ENCODE data around the gene DCD. TPM values are rescaled to one million over a fixed set of nuclear protein-coding genes. Genes with fewer than 3 reads are reported as not detected.

The DCD gene
- total RNA-seq, 1 experiment from 2014 or later: not detected

DNA sequence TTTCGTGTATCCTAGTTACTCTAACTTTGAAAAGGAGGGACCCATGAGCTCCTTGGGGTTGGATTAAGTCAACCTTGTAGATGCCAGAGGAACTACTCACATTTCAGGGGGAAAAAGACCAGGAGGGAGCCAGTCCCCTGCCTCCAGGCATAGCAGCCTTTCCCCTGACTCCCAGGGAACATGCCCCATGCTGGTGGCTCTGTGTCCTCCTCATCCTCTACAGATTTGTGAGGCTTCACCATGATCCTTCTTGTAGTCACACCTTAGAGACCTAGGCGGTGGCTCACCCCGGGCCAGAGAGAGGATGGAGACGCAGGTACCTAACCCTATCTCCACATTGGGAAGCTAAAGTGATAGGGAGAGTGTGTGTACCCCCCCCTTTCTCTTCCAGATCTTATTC is 43.7 kb downstream of the DCD start:
- Histone ChIP-seq H3K4me3 (ENCODE audit: low read depth, low read length, poor library complexity, severe bottlenecking) (no peak overlapping the region), H3K27ac (ENCODE audit: low read depth, low read length, poor library complexity, severe bottlenecking) (peak overlapping the region; percentile 61), H3K4me1 (ENCODE audit: insufficient read depth, low read length, poor library complexity, severe bottlenecking) (peaks cover 40% of the 10 kb centered on the region), H3K36me3 (ENCODE audit: insufficient read depth, low read length, poor library complexity, severe bottlenecking) (no peaks in the 10 kb centered on the region), H3K9me3 (ENCODE audit: low read depth, low read length, poor library complexity, severe bottlenecking) (no peaks in the 10 kb centered on the region), H3K27me3 (replicated peaks; ENCODE audit: insufficient read depth, low read depth, low read length, poor library complexity) (no peaks in the 10 kb centered on the region)
- TF ChIP-seq EZH2 (IDR thresholded peaks at IDR 0.05; ENCODE audit: borderline replicate concordance, low read depth, low read length, poor library complexity, severe bottlenecking): no peak
- TF ChIP-seq, protein P1, sequence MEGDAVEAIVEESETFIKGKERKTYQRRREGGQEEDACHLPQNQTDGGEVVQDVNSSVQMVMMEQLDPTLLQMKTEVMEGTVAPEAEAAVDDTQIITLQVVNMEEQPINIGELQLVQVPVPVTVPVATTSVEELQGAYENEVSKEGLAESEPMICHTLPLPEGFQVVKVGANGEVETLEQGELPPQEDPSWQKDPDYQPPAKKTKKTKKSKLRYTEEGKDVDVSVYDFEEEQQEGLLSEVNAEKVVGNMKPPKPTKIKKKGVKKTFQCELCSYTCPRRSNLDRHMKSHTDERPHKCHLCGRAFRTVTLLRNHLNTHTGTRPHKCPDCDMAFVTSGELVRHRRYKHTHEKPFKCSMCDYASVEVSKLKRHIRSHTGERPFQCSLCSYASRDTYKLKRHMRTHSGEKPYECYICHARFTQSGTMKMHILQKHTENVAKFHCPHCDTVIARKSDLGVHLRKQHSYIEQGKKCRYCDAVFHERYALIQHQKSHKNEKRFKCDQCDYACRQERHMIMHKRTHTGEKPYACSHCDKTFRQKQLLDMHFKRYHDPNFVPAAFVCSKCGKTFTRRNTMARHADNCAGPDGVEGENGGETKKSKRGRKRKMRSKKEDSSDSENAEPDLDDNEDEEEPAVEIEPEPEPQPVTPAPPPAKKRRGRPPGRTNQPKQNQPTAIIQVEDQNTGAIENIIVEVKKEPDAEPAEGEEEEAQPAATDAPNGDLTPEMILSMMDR (conservative IDR thresholded peaks at IDR 0.05; ENCODE audit: low read depth, low read length): no peak
- ChIA-PET CTCF (interaction anchor here (0.7 kb wide), 1 partner anchor 53 kb away, joined by 5 read pairs; no protein-coding TSS in a partner anchor), POLR2A (ENCODE audit: low non-redundant PET) (interaction anchor here (0.6 kb wide), 1 partner anchor 1016 kb away, joined by 3 read pairs; no protein-coding TSS in a partner anchor)
- intact Hi-C loops (cut with micrococcal nuclease; ENCODE audit: unreplicated experiment): loop anchor here (5.0 kb wide), 1 partner anchor 98 kb away; no protein-coding TSS in a partner anchor
- no TSS peak for BruUV-seq (replicated peaks)
- DNase-seq (ENCODE audit: low spot score): no peak

DNA sequence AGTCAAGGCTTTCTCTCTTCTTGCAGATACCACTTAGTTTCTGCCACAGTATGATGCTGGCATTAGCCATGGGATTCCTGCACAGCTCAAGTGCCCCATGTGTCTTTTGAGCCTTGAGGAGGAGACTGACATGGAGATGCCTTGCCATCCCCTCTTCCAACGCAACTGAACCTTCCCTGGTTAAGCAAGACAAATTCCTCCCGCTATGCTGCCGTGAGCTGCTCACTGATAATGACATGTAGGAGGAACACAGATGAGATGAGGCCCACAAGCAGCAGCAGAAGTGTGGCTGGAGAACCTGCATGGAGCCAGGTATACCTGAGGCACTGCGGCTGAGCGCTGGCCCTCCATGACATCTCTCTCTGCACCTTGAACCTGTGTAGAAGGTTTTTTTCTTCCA is 44.3 kb downstream of the DCD start:
- intact Hi-C loops (cut with micrococcal nuclease; ENCODE audit: unreplicated experiment): loop anchor here (1.0 to 5.0 kb wide), 2 partner anchors 20 to 98 kb away; no protein-coding TSS in a partner anchor
- H3K27ac ChIP-seq (ENCODE audit: low read depth, low read length, poor library complexity, severe bottlenecking): peak overlapping the region; percentile 61
- no peak overlapping the region for H3K4me3 ChIP-seq (ENCODE audit: low read depth, low read length, poor library complexity, severe bottlenecking)
- peaks cover 39% of the 10 kb centered on the region for H3K4me1 ChIP-seq (ENCODE audit: insufficient read depth, low read length, poor library complexity, severe bottlenecking)
- no peaks in the 10 kb centered on the region for H3K27me3 ChIP-seq (replicated peaks; ENCODE audit: insufficient read depth, low read depth, low read length, poor library complexity)
- TF ChIP-seq, protein P1 (conservative IDR thresholded peaks at IDR 0.05; ENCODE audit: low read depth, low read length): no peak
- no peak for TF ChIP-seq EZH2 (IDR thresholded peaks at IDR 0.05; ENCODE audit: borderline replicate concordance, low read depth, low read length, poor library complexity, severe bottlenecking)
- no peaks in the 10 kb centered on the region for H3K9me3 ChIP-seq (ENCODE audit: low read depth, low read length, poor library complexity, severe bottlenecking)
- DNase-seq (ENCODE audit: low spot score): peak; percentile 33
- H3K36me3 ChIP-seq (ENCODE audit: insufficient read depth, low read length, poor library complexity, severe bottlenecking): no peaks in the 10 kb centered on the region
- ChIA-PET CTCF (interaction anchor here (0.7 kb wide), 1 partner anchor 19 kb away, joined by 3 read pairs; no protein-coding TSS in a partner anchor), POLR2A (ENCODE audit: low non-redundant PET) (interaction anchor here (0.6 kb wide), 1 partner anchor 1017 kb away, joined by 3 read pairs; no protein-coding TSS in a partner anchor)
- no TSS peak for BruUV-seq (replicated peaks)

DNA sequence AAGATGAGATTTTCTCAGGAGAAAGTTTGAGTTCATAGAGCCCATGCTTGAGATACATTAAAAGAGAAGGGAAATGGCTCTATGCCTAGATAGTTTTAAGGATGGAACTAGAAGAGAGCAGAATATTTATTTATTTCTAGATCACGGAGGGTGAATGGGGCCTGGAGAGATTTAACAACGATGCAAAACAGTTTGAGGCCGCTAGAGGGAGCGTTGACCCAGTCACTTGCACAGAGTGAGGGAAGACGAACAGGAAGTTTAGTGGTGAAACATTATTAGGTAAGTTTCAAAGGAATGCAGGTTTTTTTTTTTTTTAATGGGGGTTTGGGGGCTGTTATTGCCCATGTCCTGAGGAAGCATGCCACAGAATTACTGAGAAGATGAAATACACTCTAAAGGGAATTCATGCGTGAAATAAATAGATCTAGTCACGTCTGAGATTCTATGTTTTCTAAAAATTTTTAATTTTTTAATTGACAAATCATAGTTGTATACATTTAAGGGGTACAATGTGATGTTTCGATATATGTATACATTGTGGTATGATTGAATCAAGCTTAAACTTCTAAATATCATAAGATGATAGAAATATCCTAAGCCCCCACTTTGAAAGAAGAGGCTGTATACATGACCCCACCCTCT is 44.9 kb downstream of the DCD start:
- TF ChIP-seq, protein P1 (conservative IDR thresholded peaks at IDR 0.05; ENCODE audit: low read depth, low read length): peak; percentile 93
- TF ChIP-seq EZH2 (IDR thresholded peaks at IDR 0.05; ENCODE audit: borderline replicate concordance, low read depth, low read length, poor library complexity, severe bottlenecking): no peak
- no TSS peak for BruUV-seq (replicated peaks)
- peak; percentile 94 for DNase-seq (ENCODE audit: low spot score)
- Histone ChIP-seq H3K9me3 (ENCODE audit: low read depth, low read length, poor library complexity, severe bottlenecking) (no peaks in the 10 kb centered on the region), H3K36me3 (ENCODE audit: insufficient read depth, low read length, poor library complexity, severe bottlenecking) (no peaks in the 10 kb centered on the region), H3K4me3 (ENCODE audit: low read depth, low read length, poor library complexity, severe bottlenecking) (peak overlapping the region; percentile 16), H3K4me1 (ENCODE audit: insufficient read depth, low read length, poor library complexity, severe bottlenecking) (peaks cover 33% of the 10 kb centered on the region), H3K27ac (ENCODE audit: low read depth, low read length, poor library complexity, severe bottlenecking) (peak overlapping the region; percentile 90), H3K27me3 (replicated peaks; ENCODE audit: insufficient read depth, low read depth, low read length, poor library complexity) (no peaks in the 10 kb centered on the region)
- intact Hi-C loops (cut with micrococcal nuclease; ENCODE audit: unreplicated experiment): loop anchor here (1.0 to 5.0 kb wide), 2 partner anchors 21 to 99 kb away; no protein-coding TSS in a partner anchor
- ChIA-PET POLR2A (ENCODE audit: low non-redundant PET) (no interaction called here), CTCF (interaction anchor here (0.7 kb wide), 1 partner anchor 19 kb away, joined by 3 read pairs; no protein-coding TSS in a partner anchor)

Data from A673 (cell line).